Measurements from ENCODE around the gene CCDC194. TPM values are rescaled to one million over a fixed set of nuclear protein-coding genes. Genes with fewer than 3 reads are reported as not detected.
A peak's percentile ranks its signal among the peaks of the same experiment; 100 is the strongest.

CCDC194 gene
- total RNA-seq, 2 experiments from 2014 or later, result 4.9 to 7.0 TPM

- H3K27ac Mint-ChIP-seq, result no peak overlapping the region
- no peak for DNase-seq
- ChIA-PET CTCF (interaction anchor here (1.2 kb wide), 1 partner anchor 12 kb away, joined by 4 read pairs; no protein-coding TSS in a partner anchor), POLR2A (no interaction called here)
- H3K9me3 Mint-ChIP-seq, result no peaks in the 10 kb centered on the region
- H3K4me1 Mint-ChIP-seq, result peaks cover 1% of the 10 kb centered on the region
- no peaks in the 10 kb centered on the region for H3K36me3 Mint-ChIP-seq (ENCODE audit: low read depth)
- H3K4me3 Mint-ChIP-seq, result no peak overlapping the region
- peaks cover 11% of the 10 kb centered on the region for H3K27me3 Mint-ChIP-seq
Measured at GRCh38 chr19:17357724-17358123, 36.3 kb downstream of the CCDC194 start.

- Mint-ChIP-seq H3K4me1 (peaks cover 1% of the 10 kb centered on the region), H3K4me3 (no peak overlapping the region), H3K36me3 (ENCODE audit: low read depth) (no peaks in the 10 kb centered on the region), H3K27ac (no peak overlapping the region), H3K9me3 (no peaks in the 10 kb centered on the region), H3K27me3 (peaks cover 7% of the 10 kb centered on the region)
- DNase-seq, result no peak
- POLR2A ChIA-PET, result no interaction called here
- CTCF ChIA-PET, result interaction anchor here (1.2 kb wide), 1 partner anchor 11 kb away, joined by 4 read pairs; no protein-coding TSS in a partner anchor
Measured at GRCh38 chr19:17357078-17357666, 36.8 kb downstream of the CCDC194 start.

GRCh38 chr19:17353386-17353785 is 40.6 kb downstream of the CCDC194 start:
- Mint-ChIP-seq H3K4me3 (no peak overlapping the region), H3K9me3 (no peaks in the 10 kb centered on the region), H3K27me3 (peaks cover 20% of the 10 kb centered on the region), H3K4me1 (peaks cover 10% of the 10 kb centered on the region), H3K36me3 (ENCODE audit: low read depth) (no peaks in the 10 kb centered on the region), H3K27ac (no peak overlapping the region)
- ChIA-PET POLR2A (no interaction called here), CTCF (no interaction called here)
- DNase-seq, result no peak

DNA sequence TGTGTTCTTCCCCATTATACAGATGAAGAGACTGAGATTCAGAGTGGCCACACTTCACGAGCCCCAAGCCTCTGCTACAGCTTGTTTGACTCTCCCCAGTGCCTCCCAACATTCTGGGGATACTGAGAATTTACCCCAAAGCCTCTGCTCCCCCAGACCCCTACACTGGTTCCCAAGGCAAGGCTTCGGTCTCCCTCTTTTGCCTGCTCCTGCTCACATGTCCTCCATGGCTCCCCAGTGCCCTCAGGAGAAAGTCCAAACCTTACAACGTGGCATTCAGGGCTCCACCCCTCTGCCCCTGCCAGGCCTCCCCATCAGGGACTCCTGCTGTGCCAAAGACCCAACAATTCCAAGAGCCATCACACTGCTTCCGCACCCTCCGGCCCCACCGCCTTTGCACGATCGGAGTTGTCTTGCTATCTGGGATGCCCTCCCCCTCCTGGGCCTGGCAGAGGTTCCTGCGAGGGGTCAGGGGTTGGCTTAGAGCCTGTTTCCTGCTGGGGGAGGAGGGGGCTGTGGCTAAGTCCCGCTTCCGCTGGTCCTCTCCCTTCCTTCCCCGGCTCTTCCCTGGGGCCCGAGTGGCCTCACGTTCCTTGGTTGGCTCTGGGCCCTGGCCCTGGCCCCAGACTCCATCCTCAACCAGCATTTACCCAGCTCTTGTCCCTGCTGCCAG is 41.3 kb downstream of the CCDC194 start:
- no peak overlapping the region for H3K27ac Mint-ChIP-seq
- peaks cover 10% of the 10 kb centered on the region for H3K4me1 Mint-ChIP-seq
- H3K4me3 Mint-ChIP-seq, result no peak overlapping the region
- H3K36me3 Mint-ChIP-seq (ENCODE audit: low read depth), result no peaks in the 10 kb centered on the region
- H3K27me3 Mint-ChIP-seq, result peaks cover 23% of the 10 kb centered on the region
- no peaks in the 10 kb centered on the region for H3K9me3 Mint-ChIP-seq
- CTCF ChIA-PET, result no interaction called here
- POLR2A ChIA-PET, result no interaction called here
- no peak for DNase-seq

GRCh38 chr19:17351815-17352435 is 42.1 kb downstream of the CCDC194 start:
- Mint-ChIP-seq H3K36me3 (ENCODE audit: low read depth) (no peaks in the 10 kb centered on the region), H3K9me3 (no peaks in the 10 kb centered on the region), H3K27ac (no peak overlapping the region), H3K4me1 (peaks cover 10% of the 10 kb centered on the region), H3K27me3 (peaks cover 27% of the 10 kb centered on the region), H3K4me3 (no peak overlapping the region)
- ChIA-PET CTCF (no interaction called here), POLR2A (no interaction called here)
- no peak for DNase-seq

GRCh38 chr19:17348700-17349099 is 45.3 kb downstream of the CCDC194 start:
- Mint-ChIP-seq H3K4me3 (no peak overlapping the region), H3K9me3 (no peaks in the 10 kb centered on the region), H3K4me1 (peaks cover 16% of the 10 kb centered on the region), H3K27ac (no peak overlapping the region), H3K36me3 (ENCODE audit: low read depth) (no peaks in the 10 kb centered on the region), H3K27me3 (peaks cover 26% of the 10 kb centered on the region)
- POLR2A ChIA-PET, result no interaction called here
- CTCF ChIA-PET, result no interaction called here
- no peak for DNase-seq

DNA sequence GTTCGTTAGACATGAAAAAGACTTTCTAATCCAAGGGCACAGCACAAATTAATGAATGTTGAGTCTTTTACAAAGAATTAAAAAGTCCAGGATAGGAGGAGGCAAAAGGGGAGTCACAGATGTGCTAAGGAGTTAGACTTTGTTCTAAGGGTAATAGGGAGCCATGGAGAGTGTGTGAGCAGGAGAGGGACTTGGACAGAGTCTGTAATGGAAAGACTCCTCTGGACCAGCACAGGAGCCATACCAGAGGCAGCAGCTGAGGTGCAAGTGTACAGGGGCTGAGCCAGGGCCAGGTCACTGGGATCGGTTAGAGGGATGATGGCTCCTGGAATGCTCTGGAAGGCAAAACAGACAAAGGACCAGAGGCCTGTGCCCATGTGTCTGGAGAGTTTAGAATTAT is 46.1 kb downstream of the CCDC194 start:
- no peak overlapping the region for H3K27ac Mint-ChIP-seq

GRCh38 chr19:17347361-17347760 is 46.6 kb downstream of the CCDC194 start:
- H3K27me3 Mint-ChIP-seq, result peaks cover 24% of the 10 kb centered on the region
- H3K9me3 Mint-ChIP-seq, result no peaks in the 10 kb centered on the region
- peaks cover 14% of the 10 kb centered on the region for H3K4me1 Mint-ChIP-seq
- H3K4me3 Mint-ChIP-seq, result no peak overlapping the region
- DNase-seq, result no peak
- no peak overlapping the region for H3K27ac Mint-ChIP-seq
- ChIA-PET CTCF (interaction anchor here (1.0 to 1.9 kb wide), 3 partner anchors 38 to 42 kb away, joined by 3 to 5 read pairs (median 5); partner anchors contain the start of gene MRPL34), POLR2A (no interaction called here)
- H3K36me3 Mint-ChIP-seq (ENCODE audit: low read depth), result no peaks in the 10 kb centered on the region

More for the DNA sequence above, 46.1 kb downstream of the CCDC194 start:
- peaks cover 26% of the 10 kb centered on the region for H3K27me3 Mint-ChIP-seq
- ChIA-PET CTCF (interaction anchor here (1.0 to 1.2 kb wide), 2 partner anchors 37 to 39 kb away, joined by 3 to 5 read pairs; no protein-coding TSS in a partner anchor), POLR2A (no interaction called here)
- no peaks in the 10 kb centered on the region for H3K36me3 Mint-ChIP-seq (ENCODE audit: low read depth)
- H3K4me3 Mint-ChIP-seq, result no peak overlapping the region
- peaks cover 14% of the 10 kb centered on the region for H3K4me1 Mint-ChIP-seq
- DNase-seq, result no peak
- H3K9me3 Mint-ChIP-seq, result no peaks in the 10 kb centered on the region

DNA sequence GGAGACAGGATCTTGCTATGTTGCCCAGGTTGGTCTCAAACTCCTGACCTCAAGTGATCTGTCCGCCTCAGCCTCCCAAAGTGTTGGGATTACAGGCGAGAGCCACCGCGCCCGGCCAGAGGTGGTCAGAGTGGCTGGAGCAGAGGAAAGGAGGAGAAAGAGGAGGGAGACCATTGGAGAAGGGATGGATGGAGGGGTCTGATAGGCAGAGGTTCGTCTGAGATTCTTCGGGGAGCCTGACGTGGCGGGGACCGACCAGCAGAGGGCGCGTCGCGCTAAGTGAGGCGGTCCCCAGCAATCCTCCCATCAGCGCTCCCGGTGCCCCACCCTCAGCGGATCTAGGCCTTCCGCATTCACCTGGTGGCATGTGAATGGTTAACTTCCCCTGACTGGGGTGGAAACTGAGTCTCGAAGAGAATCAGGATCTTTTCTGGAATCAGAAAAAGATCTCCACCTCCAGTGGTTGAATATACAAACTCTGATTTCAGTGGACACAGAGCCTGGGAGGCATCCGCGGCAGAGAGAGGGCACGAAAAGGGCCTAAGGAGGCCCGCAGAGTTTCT is 47.8 kb downstream of the CCDC194 start:
- H3K27me3 Mint-ChIP-seq, result peaks cover 19% of the 10 kb centered on the region
- CTCF ChIA-PET, result interaction anchor here (0.5 to 1.9 kb wide), 6 partner anchors 11 to 677 kb away, joined by 3 to 18 read pairs (median 6); partner anchors contain the start of gene MRPL34
- DNase-seq, result peak; percentile 82
- no peaks in the 10 kb centered on the region for H3K9me3 Mint-ChIP-seq
- POLR2A ChIA-PET, result interaction anchor here (1.0 kb wide), 1 partner anchor 20 kb away, joined by 3 read pairs; no protein-coding TSS in a partner anchor
- no peak overlapping the region for H3K4me3 Mint-ChIP-seq
- H3K36me3 Mint-ChIP-seq (ENCODE audit: low read depth), result no peaks in the 10 kb centered on the region
- no peak overlapping the region for H3K27ac Mint-ChIP-seq
- peaks cover 8% of the 10 kb centered on the region for H3K4me1 Mint-ChIP-seq

GRCh38 chr19:17341845-17342244 is 52.2 kb downstream of the CCDC194 start:
- H3K27ac Mint-ChIP-seq, result no peak overlapping the region
- H3K36me3 Mint-ChIP-seq (ENCODE audit: low read depth), result no peaks in the 10 kb centered on the region
- no peaks in the 10 kb centered on the region for H3K9me3 Mint-ChIP-seq
- H3K4me1 Mint-ChIP-seq, result peaks cover 29% of the 10 kb centered on the region
- ChIA-PET POLR2A (interaction anchor here (0.7 kb wide), 1 partner anchor 98 kb away, joined by 3 read pairs; no protein-coding TSS in a partner anchor), CTCF (interaction anchor here (2.0 kb wide), 1 partner anchor 44 kb away, joined by 9 read pairs; no protein-coding TSS in a partner anchor)
- DNase-seq, result no peak
- H3K4me3 Mint-ChIP-seq, result no peak overlapping the region
- no peaks in the 10 kb centered on the region for H3K27me3 Mint-ChIP-seq

DNA sequence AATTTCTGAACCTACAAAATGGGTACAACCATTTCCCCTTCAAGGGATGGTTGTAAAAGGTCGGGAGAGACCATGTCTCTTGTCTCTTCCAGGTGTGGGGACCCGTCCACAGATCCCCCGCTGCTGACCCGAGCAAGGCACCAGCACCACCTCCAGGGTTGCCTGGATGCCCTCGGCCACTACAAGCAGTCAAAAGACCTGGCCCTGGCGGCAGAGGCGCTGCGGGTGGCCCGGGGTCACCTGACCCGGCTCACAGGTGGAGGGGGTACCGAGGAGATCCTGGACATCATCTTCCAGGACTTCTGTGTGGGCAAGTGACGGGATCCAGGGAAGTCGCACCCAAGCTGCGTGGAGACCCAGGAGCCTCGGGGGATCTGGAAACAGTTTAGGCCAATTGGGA is 52.6 kb downstream of the CCDC194 start:
- Mint-ChIP-seq H3K27ac (no peak overlapping the region), H3K4me3 (no peak overlapping the region), H3K27me3 (no peaks in the 10 kb centered on the region), H3K9me3 (no peaks in the 10 kb centered on the region), H3K4me1 (peaks cover 33% of the 10 kb centered on the region), H3K36me3 (ENCODE audit: low read depth) (no peaks in the 10 kb centered on the region)
- ChIA-PET CTCF (no interaction called here), POLR2A (no interaction called here)
- no peak for DNase-seq

DNA sequence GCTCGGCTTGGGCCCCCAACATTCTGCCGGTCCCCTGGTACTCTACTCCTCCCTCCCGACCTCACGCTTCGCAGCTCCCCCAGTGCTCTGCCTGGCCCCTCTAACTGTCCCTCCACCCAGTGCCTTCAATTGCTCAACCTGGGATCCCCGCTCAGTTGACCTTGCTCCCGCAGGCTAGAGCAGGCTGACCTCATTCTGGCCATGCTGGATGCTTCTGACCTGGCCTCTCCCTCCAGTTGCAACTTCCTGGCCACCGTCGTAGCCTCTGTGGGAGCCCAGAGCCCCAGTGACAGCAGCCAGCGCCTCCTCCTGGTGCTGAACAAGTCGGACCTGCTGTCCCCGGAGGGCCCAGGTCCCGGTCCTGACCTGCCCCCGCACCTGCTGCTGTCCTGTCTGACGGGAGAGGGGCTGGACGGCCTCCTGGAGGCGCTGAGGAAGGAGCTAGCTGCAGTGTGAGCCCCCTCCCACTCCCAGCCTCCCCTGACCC is 53.1 kb downstream of the CCDC194 start:
- H3K4me3 Mint-ChIP-seq, result no peak overlapping the region
- H3K9me3 Mint-ChIP-seq, result no peaks in the 10 kb centered on the region
- no peaks in the 10 kb centered on the region for H3K27me3 Mint-ChIP-seq
- no peak overlapping the region for H3K27ac Mint-ChIP-seq
- no peak for DNase-seq
- CTCF ChIA-PET, result no interaction called here
- POLR2A ChIA-PET, result no interaction called here
- no peaks in the 10 kb centered on the region for H3K36me3 Mint-ChIP-seq (ENCODE audit: low read depth)
- peaks cover 30% of the 10 kb centered on the region for H3K4me1 Mint-ChIP-seq
